ENCODE data around the gene GPA33. TPM values are rescaled to one million over a fixed set of nuclear protein-coding genes. Genes with fewer than 3 reads are reported as not detected.

The GPA33 gene
- total RNA-seq, 1 donor from 2014 or later = 0.41 TPM

DNA sequence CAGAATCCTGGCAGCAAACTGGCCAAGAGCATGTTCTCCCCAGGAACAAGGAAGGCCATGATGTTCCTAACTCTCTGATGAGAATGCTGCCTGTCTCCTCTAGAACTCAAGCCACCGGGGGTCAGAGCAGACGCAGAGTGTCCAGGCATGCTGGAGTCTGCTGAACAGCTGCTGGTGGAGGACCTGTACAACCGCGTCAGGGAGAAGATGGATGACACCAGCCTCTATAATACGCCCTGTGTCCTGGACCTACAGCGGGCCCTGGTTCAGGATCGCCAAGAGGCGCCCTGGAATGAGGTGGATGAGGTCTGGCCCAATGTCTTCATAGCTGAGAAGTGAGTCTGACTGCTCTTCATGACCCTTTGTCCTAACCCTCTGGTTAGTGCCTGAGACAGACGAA lies 27.0 kb upstream of the GPA33 start:
- DNase-seq = no peak

DNA sequence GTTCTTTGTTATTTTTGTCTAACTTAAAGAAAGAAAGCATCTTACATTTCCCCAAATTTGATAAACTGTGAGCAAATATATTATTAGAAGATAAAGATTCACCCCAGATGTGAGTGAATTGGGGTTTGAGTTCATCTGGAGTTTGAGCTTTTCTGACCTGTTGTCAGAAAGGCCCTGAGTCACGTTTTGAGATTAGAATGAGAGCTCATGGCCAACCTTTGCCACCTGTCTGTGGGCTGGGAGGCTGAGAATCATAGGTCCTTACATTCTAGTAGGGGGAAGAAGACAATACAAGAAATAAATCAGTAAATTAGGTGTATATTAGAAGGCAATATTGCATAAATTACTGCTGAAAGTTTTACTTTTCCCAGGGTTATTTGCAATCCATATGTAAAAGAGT lies 26.0 kb upstream of the GPA33 start:
- DNase-seq = no peak

DNA sequence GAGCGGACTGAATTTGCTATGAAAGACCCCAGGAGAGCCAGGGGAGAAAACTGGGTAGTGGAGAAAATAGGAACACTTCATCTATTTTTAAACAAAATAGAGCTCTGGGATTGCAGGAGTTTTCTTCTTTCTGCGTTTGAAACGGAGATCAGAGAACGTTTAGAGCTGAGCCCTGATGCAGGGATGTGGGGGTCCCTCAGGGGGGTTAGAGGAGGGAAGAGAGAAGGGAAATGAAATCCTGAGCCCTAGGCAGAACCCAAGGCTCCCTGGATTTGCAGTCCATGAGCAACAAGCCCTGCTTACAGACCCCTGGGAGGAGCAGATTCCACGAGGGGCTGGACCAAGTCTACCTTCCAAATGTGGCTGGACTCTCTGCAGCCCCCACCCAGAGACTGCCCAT lies 25.5 kb upstream of the GPA33 start:
- DNase-seq = no peak

DNA sequence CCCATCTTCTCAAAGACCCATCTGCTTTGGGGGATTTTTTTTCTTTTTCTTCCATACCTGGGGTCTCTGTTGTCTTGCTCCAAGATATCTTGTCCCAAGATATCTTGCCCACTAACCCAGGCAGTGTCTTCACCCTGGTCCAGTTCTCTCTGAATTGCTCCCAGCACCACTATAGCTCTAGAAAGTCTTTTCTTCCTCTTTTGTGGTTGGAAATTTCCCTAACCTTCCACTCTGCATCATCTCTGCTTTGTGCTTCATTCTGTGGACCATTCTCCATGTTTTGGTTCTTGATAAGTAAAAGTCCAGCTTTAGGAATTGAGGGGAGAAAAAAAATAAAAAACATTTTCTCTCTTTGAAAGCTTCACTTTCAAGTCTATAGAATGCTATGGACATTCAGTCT lies 24.5 kb upstream of the GPA33 start:
- no peak for DNase-seq

DNA sequence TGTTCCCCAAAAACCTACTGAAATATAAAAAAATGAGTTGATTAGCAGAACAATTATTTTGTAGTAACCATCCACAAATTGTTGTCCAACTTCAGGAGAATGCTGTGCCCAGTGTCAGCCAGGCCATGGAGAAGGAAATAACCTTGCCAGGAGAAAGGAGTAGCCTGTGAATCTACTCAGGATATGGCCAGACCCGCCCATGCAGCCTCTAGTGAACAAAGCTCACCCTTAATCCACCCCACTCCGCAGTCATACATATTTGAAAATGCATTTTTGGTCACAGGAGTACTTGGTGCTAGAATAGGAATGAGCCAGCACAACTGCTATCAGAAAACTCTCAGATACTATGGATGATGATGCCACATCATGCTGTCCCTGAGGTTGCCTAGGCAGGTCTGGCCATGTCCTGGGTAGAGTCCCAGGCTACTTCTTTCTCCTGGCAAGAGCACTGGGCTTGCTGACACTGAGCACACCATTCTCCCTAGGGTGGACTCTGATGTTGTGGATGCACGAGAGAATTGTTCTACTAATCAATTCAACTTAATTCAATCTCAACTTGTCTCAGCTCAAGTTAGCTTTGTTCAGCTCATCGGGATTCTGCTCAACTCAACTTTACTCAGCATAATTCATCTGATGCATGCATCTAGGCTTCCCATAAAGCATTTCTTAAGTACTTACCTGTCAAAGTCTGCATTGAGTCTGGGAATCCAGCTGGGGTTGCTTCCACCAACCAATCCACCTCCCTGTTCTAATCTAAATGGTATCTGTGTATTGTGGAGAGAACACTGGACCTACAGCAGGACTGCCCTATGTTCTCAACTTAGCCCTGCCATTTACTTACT lies 21.9 kb upstream of the GPA33 start:
- no peak for DNase-seq

DNA sequence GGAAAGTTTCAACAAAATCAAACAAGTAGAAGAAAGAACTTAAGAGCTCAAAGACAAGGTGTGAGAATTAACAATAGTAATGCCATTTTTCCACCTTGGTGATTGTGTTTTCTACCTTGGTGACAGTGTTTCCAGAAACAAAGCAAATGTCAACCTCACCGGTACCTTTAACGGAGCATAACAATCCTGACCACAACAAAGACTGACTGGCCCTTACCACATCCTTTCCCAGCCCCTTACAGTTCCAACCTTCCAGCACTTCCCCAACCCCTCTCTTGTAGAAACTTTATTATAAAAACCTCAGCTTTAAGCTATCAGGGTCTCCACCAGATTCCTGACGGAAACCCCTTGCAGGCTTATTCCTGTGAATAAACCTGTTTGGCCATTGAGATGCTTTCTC lies 20.4 kb upstream of the GPA33 start:
- no peak for DNase-seq

DNA sequence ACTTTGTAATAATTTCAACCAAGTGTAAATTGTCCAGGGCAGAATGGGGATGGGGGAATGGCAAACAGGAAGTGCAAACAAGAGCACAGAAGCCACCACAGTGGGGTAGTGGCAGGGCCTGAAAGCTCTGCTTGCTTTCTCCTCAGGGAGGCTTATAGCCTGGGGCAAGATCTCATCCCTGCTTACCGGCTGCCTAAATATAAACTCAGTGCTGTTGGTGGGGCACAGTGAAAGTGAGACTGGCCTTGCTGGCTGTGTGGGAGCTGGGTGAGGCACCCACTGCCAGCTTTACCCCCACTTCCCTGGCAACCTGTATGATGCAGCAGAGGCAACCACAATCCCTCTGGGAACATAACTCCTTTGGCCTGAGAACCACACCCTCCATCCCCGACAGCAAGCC lies 18.9 kb upstream of the GPA33 start:
- DNase-seq = no peak

DNA sequence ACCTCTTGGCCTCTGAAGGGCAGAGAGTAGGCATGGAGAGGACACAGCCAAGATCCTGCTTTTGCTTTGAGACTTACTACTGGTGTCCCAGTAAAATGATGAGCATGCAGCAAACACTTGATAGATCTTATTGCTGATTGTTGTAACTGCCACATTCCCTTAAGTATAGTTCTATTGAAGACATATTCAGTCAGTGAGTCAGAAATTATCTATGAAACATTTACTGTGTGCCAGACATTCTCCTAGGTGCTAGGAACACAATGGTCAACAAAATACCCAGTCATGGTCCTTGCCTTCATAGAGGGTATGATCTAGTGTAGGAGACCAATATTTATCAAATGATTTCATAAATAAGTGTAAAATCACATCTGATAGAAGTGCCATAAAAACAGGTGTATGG lies 17.3 kb upstream of the GPA33 start:
- DNase-seq = no peak

DNA sequence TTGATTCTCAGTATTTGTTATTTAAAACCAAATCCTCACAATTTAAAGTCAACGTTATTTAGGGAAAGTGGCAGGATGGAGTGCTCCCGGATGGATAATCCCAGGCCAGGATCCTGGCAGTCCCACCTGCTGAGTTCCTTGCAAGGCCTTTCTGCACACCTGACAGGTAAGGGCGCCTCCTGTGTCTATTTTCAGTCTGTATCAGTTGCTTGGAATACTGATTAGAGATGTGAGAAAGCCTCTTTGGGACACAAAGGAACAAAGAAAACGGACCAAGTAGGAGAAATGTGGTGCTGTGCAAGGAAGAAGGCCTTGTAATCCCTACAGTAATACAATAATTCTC lies 15.9 kb upstream of the GPA33 start:
- DNase-seq = no peak

DNA sequence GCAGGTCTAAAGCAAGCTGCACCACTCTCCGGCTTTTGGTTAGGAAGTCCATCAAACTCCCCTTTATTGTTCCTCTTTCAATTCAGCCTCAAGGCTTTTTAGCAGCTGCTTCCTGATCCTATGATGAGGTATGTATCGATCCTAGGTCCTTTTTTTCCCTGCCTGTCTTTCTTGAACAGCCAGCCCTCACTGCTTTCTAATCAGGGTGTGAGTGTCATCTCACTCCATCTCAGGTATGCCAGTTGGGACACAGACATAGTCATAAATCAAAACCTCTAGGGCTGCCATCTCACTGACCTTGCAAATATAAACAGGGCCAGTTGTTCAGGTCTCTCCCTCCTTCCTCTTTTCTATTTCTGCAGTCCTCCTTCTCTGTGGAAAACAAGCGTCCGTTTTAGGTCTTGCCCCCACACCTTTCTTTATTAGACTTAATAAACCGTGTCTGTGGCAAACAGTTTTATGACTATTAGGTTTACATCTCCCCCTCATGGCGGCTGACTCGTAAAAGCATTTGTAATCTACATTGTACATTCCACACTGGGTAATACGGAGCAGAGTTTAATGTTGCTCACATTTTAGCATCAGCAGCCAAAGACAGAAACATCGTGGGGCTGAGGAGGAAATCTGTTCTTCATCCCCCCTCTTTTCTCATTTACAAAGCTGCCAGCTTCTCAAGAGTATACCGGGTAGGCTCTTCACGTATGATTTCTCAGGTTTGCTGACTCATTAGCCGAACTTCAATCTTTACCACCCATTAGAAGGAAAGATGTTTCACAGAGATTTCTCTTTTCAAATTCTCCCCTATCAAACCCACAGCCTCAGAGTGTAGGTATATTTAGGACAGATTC lies 15.3 kb upstream of the GPA33 start:
- DNase-seq = no peak

DNA sequence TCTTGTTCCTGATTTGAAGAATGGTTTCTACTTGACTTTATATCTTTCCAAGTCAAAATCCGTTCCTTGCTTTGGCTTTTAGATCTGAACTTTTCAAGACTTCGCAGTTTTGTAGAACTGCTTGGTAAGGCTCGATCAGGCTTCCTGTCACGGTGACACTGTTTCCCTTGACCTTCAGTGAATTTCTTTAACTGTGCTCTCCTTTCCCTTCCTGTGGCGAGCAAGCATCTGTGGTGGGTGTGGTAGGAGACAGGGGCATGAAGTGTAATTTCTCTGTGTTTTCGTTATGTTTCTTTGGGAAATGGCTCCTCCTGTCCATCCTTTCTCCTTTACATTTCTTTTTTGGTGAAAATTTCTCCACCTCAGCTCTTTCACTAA lies 14.1 kb upstream of the GPA33 start:
- no peak for DNase-seq

DNA sequence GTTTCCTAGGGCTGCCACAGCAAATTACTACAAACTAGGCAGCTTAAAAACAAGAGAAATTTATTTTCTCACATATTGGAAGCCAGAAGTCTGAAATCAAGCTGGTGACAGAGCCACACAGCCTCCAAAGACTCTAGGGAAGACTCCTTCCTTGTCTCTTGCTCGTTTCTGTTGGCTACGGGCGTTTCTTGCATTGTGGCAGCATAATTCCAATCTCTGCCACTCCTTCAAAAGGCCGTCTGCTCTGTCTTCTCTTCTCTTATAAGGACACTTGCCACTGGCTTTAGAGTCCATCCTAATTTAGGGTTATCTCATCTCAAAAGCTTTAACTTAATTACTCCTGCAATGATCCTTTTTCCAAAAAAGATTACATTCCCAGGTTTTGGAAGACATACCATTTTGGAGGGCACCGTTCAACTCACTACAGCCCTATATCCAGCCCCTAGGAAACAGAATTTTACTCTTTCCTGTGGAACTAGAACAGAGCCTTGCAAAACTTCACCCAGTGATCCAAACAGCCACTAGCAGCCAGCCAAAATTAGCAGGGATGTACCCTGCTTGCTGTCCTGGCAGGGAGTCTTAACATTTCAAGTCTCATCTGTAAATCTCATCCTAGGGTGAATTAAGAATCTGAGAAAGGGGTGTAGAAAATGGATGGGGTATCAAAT lies 12.9 kb upstream of the GPA33 start:
- no peak for DNase-seq

DNA sequence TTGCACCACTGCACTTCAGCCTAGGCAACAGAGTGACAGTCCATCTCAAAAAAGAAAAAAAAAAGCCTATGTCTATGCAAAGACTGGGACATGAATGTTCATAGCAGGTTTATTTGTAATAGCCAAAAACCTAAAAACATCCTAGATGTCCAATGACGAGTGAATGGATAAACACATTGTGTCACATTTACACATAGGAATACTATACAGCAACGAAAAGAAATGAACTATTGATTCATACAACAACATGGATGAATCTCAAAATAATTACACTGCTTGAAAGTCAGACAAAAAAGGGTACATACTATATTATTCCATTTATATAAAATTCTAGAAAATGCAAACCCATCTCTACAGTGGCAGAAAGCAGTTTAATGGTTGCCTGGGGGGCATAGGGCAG lies 11.6 kb upstream of the GPA33 start:
- DNase-seq = no peak

DNA sequence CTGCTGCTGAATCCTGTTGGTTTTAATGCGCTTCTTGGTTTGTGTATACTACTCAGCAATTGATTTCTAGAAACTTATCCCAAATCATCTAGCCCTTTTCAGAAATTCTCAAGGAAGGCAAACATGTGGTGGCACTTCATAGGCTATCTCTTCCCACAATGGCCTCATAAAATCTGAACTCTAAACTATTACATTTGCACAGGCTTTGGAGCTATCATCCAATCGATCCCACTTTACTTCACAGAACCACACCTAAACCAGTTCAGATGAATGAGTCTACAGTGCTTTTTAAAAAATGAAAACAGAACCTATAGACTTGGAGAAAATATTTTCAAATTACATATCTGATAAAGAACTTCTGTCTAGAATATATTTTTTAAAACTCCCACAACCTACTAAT lies 10.6 kb upstream of the GPA33 start:
- no peak for DNase-seq

DNA sequence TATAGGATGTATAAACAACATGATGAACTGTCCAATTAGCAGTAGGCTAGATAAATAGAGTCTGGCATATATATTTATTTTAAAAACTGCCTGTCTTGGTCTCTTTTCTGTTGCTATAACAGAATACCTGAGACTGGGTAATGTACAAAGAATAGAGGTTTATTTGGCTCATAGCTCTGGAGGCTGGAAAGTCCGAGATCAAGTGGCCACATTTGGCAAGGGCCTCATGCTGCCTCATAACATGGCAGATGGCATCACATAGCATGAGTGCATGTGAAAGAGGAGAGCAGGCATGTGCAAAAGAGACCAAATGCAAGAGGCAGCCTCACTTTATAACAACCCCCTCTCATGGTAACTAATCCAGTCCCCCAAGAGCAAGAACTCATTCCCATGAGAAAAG lies 9.7 kb upstream of the GPA33 start:
- DNase-seq = no peak

DNA sequence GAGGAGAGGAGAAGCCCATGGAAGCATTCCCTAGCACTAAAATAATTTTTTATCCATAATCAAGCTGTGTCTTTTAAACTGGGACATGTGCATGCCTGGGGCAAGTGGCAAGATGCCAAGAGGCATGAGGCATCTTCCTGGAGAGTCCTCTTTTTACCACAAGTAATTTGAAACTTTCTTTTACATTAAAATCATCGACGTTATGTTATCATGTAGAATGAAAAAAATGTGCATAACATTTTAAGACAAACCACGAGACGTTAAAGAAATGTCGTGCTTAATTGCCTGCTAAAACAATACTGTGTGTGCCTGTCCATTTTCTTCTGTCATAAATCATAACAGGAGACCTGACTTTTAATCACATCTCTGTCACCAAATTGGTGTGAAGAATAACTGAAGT lies 5.2 kb upstream of the GPA33 start:
- DNase-seq = peak; percentile 47

DNA sequence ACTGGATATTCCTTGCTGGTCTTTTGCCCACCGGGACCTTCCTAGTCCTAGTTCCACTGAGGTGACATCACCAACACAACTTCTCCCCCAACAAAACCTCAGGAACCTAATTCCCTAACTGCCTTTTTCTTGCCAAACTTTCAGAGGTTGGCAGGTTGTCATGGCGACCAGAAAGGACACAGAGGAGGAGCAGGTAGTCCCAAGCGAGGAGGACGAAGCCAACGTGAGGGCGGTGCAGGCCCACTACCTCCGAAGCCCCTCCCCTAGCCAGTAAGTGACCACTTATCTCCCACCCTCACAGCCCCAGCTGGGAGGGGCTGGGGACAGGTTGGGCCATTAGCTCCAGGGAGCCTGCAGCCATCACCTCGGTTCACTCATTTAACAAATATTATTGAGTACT lies 4.5 kb upstream of the GPA33 start:
- peak; percentile 27 for DNase-seq

DNA sequence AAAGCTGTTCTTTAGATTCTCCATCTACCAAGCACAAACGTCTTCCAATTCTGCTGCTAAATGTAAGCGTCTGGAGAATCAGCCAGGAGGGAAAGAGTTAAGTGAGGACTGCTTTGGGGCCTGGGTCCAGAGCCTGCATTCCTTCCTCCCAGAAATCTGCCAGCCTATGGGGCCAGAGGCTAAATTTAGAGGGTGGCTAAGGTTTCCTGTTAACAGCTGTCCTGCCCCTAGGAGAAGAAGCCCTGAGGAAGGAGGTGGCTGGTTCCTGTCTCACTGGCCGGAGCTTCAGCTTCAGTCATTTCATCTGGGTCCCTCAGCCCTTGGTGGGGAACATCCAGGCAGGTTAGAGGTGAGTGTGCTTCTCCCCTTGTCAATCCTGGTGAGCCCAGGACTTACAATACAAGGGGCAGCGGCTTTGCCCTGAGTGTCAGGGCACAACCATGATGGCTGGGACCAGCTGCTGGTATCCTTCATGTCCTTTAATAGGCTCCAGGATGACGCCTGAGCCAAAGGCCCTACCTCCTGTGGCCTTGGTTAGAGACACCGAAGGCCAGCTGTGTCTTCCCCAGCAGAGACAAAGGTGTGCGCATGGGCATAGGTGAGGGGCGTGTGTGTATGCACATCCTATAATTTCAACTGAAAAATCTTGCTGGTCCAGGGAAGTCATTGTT lies 3.8 kb upstream of the GPA33 start, which contains the start of gene STYXL2:
Gene STYXL2 (plus strand): TSS at position 230 of the 671 bp plus-strand sequence. CDS start 775 bp downstream, outside the sequence.
- DNase-seq = peak; percentile 93

DNA sequence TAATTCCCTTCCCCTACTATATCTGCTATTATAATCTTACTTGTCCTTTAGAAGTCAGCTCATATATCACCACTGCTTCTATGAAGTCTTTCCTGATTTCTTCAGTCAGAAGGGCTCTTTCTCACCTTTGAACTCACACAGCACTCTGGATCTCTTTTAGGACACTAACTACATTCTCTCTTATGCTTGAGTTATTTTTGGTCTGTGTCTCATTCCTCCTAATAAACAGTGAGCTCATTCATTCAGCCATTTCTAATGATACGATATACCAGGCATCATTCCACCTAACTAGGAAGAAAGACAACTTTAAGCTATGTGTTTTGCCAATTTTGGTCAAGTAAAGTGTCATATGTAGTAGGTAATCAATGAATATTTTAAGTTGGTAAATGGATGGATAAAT lies 2.5 kb upstream of the GPA33 start:
- DNase-seq = peak; percentile 32

DNA sequence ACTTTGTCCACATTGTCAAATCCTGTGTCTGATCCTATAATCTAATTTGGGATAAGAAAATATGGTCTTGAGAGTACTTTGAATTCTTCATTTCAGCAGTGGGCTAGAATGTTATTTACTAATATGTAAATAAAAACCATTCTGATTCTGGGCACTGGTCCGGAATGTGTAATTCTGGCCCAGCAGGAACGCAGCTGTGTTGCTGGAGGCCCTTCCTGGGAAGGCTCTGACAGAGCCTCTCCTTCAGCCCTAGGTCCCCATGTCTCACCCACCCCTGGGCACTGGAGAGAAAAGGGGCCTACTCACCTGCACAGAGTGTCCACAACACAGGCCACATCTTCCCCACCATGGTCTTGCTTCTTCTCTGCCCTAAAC lies 251 bp downstream of the GPA33 start:
- DNase-seq = no peak

DNA sequence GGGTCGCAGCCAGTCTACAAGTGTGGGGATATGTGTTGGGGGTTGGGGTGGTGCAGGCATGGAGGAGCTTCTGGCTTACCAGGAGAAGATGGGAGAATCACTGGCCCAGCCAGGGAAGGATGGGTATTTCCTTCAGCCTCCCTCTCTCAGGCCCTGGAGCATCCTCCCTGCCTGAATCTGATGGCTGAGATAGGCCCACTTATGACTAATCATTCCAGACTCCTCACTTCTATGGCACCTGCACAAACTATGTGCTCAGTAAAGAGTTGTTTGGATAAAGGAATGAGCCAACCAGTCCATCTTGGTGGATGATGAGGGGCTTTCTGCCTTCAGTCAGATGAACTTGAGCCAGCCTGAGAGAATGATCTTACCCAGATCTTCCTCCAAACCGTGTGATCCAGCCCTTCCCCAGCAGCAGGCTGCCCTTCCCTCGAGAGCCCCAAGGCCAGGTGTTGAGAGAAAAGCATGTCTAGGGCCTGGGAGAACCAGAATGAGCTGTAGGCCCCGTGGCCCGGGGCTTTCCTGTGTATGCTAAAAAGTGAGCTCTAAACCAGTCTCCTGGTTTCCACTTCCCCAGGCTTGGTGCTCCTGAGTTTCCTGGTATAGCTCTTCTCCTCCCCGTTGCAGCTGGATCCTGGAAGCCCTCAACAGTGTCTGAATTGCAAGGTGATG lies 1.3 kb downstream of the GPA33 start:
- no peak for DNase-seq

DNA sequence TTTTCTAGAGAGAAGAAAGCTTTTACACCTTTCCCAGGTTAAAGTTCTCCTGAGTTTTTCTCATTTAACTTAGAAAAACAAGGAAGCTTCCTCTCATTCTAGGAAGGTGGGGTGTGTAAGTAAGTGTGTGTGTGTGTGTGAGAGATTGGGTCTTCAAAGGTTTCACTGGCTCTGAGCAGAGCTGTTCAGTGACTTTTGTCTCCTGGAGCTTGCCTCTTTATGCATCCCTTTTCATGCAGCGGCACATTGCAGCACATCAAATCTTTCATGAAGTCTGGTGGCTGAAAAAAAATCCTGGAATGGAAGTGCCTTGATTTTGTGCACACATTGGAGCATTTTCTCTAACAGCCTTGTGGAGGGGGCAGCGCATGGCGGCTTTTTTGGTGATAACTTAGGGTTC lies 3.4 kb downstream of the GPA33 start:
- no peak for DNase-seq
